Hippocampal formation (tissue), 2 donors: Measurements from ENCODE around the gene EFCAB6.

ENCODE experiments used
- DNase-seq, 2 donors: peaks; one replicate each; lab custom pipeline; 2025; lab: John Stamatoyannopoulos, UW

The EFCAB6 gene

DNA sequence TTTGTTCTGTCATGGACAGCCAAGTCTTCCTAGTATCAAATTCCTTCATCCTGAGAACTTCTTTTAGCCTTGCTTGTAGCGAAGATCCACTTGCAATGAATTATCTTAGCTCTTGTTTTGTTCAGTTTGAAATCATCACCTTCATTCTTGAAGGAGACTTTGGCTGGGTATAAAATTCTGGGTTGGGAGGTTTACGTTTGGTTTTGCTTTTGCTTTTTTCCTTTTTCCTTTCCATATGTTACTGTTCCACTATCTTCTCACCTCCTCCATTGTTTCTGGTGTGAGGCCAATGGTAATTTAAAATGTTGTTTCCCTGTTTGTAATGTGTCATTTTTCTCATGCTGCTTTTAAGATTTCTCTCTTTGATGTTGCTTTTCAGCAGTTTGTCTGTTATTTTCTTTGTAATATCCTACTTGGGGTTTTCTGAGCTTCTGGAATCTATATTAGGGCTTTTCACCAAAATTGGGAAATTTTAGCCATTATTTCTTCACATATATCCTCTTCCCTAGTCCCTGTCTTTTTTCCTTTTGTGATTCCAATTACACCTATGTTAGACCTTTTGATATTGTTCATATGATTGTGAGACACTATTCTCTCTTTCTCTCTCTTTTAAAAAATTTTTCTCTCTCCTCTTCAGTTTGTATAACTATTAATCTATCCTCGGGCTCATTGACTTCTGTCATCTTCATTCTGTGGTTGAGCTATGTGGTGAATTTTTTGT, 172.7 kb downstream of the EFCAB6 start:
- no peak for DNase-seq

DNA sequence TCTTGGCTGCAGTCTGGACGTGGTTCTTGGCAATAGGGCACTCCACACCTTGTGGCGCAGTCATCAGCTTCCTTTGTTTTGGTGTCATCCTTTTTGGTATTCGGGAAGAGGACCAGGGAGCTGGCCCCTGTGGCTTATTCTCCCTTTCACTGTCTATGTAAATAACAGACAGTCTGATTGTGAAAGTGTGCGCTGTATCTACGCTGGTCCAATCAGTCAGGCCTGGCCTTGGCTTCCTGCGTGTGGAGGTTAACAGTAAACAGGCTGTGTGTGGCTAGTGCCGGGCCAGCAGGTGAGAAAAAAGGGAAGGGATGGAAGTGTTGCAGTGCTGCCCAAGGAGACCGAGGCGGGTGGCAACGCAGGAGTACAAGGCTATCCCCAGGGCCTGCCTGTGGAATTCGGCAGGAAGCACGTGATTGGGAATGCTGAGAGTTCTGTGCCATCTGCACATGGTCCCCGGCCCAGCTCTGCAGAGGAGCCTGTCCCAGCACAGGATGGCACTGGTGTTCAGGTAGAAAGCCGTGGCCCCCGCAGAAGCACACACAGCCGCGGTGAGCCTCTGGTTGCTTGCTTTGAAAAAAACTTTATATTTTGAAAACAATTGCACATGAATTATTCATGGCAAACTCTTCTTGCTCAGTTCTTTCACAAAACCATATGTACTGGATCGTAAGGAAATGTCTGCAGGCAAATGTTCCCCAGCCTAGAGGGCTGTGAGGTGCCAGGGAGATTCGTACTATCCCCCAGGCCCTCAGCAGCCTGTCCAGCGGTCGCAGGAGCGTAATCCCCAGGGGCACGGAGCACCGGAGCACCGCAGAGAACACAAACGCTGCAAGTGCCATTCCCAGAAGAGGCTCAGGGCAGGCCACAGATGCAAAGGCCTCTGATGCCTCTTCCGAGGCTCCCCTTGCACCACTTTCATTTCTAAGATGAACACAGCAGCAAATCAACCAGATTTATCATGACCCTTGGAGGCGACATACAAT, 174.5 kb downstream of the EFCAB6 start:
- no peak for DNase-seq

DNA sequence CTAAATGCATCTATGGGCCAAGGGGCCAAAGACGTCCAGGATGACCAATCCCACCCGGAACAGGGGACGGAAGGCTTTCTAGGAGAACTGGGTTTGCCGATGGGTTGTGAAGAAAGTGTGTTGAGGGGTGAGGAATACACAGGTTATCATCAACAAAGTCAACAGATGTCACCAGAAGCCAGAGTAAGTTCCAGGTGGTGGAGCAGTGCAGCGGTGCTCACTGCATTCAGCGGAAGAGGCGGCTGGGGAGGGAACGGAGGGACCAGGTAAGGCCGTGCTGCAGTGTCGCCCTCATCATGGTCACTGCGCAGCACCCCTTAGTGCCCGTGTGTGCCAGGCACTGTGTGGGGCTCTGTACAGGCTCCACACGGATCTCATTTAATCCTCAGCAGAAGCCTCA, 176.0 kb downstream of the EFCAB6 start:
- DNase-seq, result no peak

DNA sequence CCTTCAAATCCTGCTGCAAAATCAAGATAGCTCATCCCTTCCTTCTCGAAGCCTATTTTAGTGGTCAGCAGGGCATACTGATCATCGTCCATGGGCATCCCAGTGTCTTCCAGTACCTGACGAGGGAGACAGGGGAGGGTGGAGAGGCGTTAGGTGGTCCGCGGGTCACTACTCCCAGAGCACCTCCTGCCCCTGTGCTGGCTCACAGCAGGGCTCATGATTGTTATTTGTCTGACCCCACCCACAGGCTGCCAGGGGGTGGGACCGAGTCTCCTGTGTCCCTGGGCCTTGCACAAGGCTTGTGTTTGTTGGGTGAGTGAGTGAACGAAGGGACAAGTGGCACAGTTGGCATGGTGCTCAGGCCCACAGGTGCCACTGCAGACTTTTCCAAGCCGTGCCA, 177.0 kb downstream of the EFCAB6 start:
- DNase-seq, result no peak

DNA sequence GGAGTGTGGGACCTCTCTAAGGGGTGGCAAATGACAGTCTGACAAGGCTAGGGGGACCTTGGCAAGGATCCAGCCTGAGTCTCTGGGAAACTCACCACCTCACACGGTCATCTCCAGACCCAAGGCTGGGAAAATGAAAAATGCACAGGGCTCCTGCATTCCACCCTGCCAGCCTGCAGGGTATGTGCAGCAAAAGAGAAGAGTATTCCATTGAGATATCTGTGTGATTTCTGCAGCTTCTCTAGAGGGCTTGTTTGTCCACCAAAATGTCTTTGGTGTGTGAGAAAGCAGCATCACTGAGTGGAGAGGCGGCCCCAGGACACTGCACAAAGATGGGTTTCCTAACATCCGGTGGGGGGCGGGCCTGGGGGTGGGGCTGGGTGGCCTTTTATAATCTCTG, 177.8 kb downstream of the EFCAB6 start:
- no peak for DNase-seq

DNA sequence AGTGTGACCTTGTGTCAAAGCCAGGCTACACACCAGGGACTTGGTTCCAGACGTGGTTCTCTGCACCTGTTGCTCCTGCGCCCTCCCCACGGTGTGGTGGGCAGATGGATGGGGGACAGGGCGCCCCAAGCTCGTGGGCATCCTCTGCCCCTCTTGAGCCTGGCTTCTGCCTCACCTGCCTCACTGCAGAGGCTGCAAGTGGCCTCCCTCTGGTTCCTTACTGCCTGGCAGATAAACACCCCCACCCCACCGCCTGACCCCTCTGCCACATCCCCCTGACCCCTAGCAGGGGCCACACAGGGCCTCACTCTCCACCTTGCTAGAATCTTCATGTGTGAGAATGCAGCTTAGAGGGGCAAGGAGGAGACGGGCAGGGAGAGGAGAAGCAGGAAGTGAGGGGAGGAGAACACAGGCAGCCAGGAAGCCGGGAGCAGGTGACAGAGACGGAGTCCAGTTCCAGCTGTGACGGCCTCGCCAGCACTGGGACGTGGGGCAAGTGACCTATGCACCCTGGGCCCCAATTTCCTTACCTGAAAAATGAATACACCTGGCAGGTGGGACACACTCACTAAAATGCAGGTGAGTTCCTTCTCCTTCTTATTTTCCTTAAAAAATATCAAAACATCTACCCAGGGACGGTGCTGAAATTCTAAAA, 178.3 kb downstream of the EFCAB6 start:
- DNase-seq, result no peak

DNA sequence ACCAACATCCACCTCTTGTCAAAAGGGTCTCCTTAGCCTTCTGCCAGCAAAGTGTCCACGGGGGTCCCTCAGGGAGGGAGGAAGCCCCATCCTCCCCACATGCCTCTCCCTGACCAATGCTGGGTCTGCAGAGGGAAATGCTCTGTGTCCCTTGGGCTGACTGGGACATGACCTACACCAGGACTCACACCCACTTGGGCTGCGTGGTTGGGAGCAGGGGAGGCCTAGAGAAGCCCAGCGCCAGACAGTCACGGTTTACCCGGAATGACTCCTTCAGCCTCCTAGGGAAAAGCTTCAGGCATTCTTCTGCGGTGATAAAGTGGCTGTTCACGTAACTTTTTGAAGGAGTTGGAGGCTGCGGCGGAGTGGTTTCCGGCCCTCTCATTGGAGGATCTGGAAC, 180.3 kb downstream of the EFCAB6 start:
- no peak for DNase-seq

DNA sequence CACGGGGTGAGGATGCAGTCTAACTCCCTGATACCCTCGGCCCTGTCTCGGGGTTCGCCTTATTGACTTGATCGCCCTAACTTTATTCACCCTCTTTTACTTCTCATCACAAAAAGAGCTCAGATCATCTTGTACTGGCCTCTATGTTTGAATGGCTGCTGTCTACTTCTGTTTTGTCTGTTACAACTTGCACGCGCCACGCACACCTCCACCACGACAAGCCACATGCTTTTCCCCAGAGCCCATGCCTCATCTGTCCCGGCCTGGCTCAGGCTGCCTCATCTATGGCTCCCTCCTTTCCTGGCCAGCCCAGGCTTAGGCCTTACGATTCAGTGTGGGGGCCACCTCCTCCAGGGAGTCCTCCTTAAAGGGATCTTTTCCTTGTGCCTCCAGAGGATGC, 180.9 kb downstream of the EFCAB6 start:
- no peak for DNase-seq

DNA sequence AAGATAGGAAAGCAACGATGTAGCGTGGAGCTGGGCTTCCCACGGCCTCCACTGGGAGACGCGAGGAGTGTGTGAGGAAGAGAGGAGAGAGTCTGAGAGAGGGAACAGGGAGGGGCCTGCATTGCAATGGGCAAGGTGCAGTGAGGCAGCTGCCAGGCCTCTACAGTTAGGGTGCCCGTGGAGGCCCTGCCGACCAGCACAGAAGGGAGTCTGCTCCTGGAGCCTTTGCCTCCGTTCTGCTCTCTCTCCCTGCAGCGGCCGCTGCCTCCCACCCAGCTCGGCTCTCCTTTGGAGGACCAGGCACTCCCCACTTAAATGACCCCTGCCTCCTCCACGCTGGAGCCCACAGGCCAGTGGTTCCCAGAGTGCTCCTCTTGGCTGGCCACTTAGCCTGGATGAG, 181.7 kb downstream of the EFCAB6 start:
- no peak for DNase-seq

DNA sequence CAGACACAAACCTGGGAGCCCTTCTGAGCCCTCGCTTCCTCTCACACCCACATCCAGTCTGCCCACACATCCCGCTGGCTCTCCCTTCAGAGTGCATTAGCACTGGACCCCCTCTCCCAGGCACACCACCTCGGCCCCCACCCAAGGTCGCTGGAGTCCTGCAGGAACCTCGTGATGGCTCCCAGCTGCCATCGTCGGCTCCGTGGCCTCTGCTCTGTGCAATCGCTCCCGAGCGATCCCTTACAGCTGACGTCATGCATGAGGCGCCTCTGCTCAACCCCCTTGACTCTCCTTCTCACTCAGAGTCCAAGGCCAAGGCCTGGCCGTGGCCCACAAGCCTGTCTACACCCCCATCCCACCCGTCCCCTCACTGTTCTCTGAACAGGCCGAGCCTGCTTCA, 183.9 kb downstream of the EFCAB6 start:
- no peak for DNase-seq

DNA sequence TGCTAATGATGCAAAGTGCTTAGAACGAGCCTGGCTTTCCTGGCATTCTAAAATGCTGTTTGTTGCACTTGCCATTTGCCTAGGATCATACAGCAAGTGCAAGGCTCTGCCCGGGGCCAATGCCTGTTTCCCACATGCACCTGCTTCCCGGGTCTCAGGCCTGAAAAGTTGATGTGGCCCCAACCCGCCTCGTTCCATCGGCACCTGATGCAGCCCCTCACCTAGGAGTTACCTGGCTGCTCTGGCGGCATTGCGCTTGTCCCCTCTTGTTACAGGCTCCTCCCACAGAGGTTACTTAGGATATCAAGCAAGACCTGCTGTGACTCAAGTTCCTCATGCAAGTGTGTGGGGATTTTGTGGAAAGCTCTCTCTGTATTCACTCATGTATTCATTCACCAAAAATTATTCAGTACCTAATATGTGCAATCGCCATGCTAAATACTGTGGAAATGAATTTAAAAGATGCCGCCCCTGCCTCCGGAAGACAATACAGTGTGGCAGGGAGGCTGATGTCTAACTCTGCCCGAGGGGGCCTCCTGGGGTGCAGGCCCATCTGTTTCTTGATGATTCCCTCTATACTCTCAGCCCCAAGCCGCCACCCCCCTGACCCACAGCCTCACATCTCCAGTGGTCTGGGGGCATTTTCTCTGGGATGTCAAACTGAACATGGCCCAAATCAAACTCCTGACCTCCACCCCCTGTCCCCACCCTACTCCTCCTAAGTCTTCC, 184.5 kb downstream of the EFCAB6 start:
- DNase-seq, result no peak

DNA sequence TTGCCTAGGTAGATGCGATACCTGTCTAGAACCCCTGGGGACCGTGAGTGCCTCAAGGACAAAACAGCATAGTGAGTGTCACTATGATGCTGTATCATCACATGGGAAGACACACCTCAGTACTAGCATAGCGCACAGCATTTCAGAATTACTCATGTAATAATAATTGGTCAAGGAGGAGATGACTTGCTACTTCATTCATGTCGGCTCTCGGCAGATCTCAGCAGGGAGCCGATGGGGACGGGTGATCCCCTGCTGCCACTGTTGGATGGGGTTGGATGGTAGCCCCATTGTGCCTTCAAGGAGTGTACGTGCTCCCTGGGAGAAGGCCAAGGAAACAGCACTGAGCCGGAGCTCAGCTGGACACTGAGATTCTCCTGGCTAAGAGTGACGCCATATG, 186.9 kb downstream of the EFCAB6 start:
- DNase-seq, result no peak

DNA sequence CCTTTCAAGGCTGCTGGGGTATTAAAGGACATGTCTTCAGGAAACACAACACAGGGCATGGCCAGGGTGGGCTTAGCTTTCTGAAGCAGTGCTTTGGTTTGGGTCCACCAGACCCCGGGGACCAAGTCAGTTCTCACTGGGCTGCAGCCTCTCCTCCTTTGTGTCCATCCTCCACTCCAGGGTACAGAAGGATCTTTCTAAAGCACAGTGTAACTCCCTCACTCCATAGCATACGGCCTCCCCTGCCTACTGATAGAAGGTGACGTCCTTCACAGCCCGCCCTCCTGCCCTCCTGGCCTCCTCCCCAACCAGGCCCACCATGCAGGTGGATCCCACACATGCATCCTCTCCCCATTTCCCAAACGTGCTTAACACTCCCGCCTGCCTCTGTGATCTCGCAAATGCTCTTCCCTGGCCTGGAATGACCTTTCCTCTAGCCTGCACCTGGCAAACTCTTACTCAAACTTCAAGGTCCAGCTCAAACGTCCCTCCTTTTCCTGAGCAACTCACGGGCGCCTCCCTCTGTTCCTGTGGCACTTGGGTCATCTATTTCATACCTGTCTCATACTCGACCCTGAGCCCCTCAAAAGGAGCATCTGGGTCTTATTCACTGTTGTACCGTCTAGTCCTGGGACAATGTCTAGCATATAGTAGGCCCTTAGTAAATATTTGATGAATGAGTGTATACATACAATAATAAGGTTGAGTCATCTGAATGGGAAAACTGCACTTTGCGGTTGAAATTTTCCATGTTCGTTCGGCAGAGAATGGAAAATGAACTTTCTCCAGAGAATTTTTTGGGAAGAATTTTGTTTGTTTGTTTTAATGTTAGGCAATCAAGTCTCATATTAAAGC, 187.7 kb downstream of the EFCAB6 start:
- DNase-seq, result no peak

DNA sequence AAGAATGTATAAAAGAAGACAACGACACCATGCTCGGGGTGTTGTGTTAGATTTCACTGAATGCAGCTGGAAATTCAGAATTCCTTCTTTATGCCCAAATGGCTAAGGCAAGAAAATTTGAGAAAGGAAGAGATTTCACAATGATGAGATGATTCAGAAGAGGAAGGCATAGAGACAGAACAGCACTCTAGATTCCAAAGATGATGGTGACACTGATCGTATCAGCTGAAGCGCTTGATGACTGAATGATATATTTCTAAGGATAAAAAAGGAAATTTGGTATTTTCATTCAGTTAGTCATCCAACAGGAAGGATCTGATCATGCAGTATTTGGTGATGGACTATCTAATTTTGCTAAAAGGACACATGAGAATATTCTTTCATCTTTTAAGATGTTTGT, 189.2 kb downstream of the EFCAB6 start:
- DNase-seq, result no peak

DNA sequence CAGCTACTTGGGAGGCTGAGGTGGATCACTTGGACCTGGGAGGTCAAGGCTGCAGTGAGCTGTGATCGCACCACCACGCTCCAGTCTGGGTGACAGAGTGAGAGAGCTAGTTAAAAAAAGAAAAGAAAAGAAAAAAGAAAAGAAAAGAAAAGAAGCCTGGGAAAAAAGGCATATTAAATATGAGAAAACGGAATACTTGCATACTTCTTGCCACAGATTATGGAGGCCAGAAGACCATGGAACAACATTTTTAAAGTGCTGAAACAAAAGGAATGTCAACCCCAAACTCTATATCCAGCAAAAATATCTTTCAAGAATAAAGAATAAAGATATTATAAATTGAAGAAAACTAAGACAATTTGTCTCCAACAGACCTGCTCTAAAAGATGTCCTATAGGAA, 191.9 kb downstream of the EFCAB6 start:
- DNase-seq, result no peak

DNA sequence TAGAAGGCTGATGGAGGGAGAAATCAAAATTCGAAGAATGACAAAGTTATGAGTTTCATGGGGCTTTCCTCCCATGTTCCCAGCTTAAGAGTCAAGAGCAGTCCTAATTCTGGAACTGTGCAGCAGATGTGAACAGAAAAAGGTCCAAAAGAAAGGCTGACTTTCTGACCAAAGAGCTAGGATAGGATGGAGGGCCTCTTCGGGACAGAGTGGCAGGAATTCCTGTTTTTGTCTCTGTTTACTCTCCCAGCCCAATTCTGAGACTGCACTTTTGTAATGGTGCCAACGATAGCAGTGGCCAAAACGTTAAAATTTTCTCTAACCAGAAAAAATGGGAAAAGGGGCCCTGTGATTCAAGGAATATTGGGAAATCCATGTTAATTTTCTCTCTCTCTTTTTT, 193.6 kb downstream of the EFCAB6 start:
- DNase-seq, result no peak

DNA sequence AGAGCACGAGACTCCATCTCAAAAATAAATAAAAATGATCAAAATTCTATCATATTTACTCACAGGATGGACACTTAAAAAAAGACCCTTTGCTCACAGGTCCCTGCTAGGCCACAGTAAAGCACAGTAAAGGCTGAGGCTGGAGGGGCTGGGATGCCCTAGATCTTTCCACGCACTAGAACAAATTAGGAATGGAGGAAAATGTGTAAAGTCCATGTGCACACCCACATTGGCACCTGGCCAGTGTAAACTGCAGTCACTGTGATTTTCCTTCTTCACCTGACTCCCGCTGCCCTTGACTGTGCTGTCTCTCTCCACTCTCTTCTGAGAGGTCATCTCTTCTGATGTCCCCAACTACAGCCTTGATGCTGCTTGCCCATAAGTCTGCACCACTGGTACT, 195.5 kb downstream of the EFCAB6 start:
- no peak for DNase-seq

DNA sequence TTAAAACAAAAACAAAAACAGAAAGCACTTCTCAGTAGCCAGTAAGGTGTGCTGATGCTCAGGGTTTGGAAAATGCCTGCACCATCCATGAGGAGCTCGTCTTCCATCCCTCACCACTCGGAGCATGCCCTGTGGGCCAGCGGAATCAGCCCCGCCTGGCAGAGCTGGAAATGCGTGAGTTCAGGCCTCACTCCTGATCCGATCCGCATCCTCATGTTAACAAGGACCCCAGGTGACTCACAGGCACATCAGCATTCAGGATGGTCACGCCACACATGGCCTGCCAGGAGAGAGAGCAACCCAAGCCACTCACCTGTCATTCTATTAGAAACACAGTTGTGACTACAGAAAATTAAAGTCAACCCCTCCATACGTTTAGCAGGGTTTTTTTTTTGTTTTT, 211.8 kb downstream of the EFCAB6 start:
- DNase-seq, result no peak

DNA sequence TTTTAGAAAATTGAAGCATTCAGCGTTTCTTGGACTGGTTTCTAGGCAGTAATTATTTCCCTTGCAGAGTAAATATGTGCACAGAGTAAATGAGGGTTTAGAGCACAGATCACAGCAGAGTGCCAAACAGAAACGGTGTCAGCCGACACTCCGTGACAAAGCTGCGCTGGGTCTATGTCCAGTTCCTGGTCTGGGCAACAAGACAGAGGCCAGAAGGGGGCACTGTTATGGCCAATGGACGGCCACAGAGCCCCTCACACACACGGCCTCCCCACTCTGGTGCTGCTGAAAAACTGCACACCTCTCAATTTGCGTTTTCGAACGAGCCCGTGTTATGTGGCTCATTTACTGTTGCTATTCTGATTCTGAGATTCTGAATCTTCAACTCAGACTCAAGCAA, 219.6 kb downstream of the EFCAB6 start:
- DNase-seq, result no peak

DNA sequence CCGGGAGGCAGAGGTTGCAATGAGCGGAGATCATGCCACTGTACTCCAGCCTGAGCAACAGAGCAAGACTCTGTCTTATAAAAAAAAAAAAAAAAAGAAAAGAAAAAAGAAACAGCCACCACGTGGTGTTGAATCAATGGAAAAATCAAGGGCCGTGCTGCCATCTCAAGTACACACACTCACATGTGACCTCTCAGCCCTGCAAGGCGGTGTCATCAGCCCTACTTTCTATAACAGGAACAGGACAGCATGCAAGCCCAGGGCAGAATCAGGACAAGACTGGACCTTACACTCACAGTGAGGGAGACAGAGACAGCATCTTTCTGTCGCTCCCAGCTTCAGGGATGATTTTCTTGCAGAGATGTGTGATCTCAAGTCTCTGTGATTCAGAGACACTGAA, 220.7 kb downstream of the EFCAB6 start:
- DNase-seq, result no peak

DNA sequence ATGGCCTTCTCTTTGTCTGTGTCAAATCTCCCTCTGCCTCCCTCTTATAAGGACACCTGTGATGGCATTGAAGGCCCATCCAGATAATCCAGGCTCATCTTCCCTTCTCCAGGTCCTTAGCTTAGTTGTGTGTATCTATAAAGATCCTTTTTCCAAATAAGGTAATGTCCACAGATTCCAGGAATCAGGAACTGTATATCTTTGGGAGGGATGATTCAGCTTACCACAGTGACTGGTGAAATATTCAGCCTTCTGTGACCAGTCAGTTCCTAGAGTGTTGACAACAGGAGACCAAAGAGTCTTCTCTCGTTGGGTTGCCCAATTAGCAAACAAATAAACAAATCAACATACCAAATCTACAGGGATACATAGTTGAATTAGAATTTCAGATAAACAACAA, 224.5 kb downstream of the EFCAB6 start:
- no peak for DNase-seq
